Activated CD8-positive, alpha-beta memory T cell treated with anti-CD3 and anti-CD28 coated beads for 48 hours (primary cell): Measurements from ENCODE around the gene C11orf97.
A peak's percentile ranks its signal among the peaks of the same experiment; 100 is the strongest.
"Not testable (repeated sequence)": the region's sequence is repeated elsewhere in the genome, so short reads cannot be mapped to it uniquely, and the experiment has no call there.

ENCODE experiments used
- DNase-seq, 3 experiments: peaks; one replicate each; pipeline ENCODE4 v3.0.0-alpha.2; 2020; ENCODE audit warnings: low read depth in 2 of 3, low spot score in 2 of 3

Gene C11orf97

GRCh38 chr11:94525546-94526324 is 13.5 kb downstream of the C11orf97 start:
- no peak for DNase-seq

- DNase-seq, result no peak
Observed at GRCh38 chr11:94526645-94527438, 14.6 kb downstream of the C11orf97 start.

GRCh38 chr11:94528551-94528950 is 16.3 kb downstream of the C11orf97 start:
- no peak for DNase-seq

GRCh38 chr11:94532211-94532610 is 19.9 kb downstream of the C11orf97 start:
- DNase-seq, result no peak

- DNase-seq, result no peak
Observed at GRCh38 chr11:94533206-94533605, 20.9 kb downstream of the C11orf97 start.

GRCh38 chr11:94533696-94534630 is 21.7 kb downstream of the C11orf97 start:
- no peak for DNase-seq

- no peak for DNase-seq
Observed at GRCh38 chr11:94536386-94536785, 24.1 kb downstream of the C11orf97 start.

- no peak for DNase-seq
Observed at GRCh38 chr11:94537031-94537600, 24.9 kb downstream of the C11orf97 start.

GRCh38 chr11:94539420-94539819 is 27.2 kb downstream of the C11orf97 start:
- DNase-seq, result no peak

- peak; percentile 58 to 60 (median 59) for DNase-seq
Observed at GRCh38 chr11:94543695-94544645, 31.7 kb downstream of the C11orf97 start, which contains the start of gene FUT4. TSS of gene FUT4 (plus strand) at chr11:94543921. CDS start at chr11:94544134, 213 bp downstream.

- DNase-seq, result peak in 1 of 3 experiments; percentile 26
Observed at GRCh38 chr11:94544646-94545263, 32.5 kb downstream of the C11orf97 start.

GRCh38 chr11:94545264-94546161 is 33.3 kb downstream of the C11orf97 start:
- DNase-seq, result no peak

GRCh38 chr11:94546162-94546470 is 33.9 kb downstream of the C11orf97 start:
- DNase-seq, result no peak

GRCh38 chr11:94546886-94547285 is 34.6 kb downstream of the C11orf97 start:
- no peak for DNase-seq

GRCh38 chr11:94549146-94549545 is 36.9 kb downstream of the C11orf97 start:
- no peak for DNase-seq

GRCh38 chr11:94550513-94550912 is 38.3 kb downstream of the C11orf97 start:
- DNase-seq, result no peak

- DNase-seq, result no peak
Observed at GRCh38 chr11:94553938-94554337, 41.7 kb downstream of the C11orf97 start.

- DNase-seq, result not testable (repeated sequence)
Observed at GRCh38 chr11:94555752-94556329, 43.6 kb downstream of the C11orf97 start.
